Kidney epithelial cell (primary cell): Measurements from ENCODE around the gene NRG3. TPM values are rescaled to one million over a fixed set of nuclear protein-coding genes. Genes with fewer than 3 reads are reported as not detected.

Experiments used
- DNase-seq: peaks from one replicate; pipeline ENCODE4 v3.0.0-alpha.2; 2010; ENCODE audit warnings: low read depth
- H3K27me3 ChIP-seq: 2 replicates; pipeline ENCODE4 v1.6.0; 2011; ENCODE audit warnings: low read length; ENCODE audit not compliant: control insufficient read depth, insufficient read depth
- H3K36me3 ChIP-seq: 2 replicates; pipeline ENCODE4 v1.5.1; 2011; ENCODE audit warnings: low read length; ENCODE audit not compliant: control insufficient read depth, insufficient read depth
- H3K4me3 ChIP-seq: 2 replicates; pipeline ENCODE4 v1.5.1; 2011; ENCODE audit warnings: low read depth, mild to moderate bottlenecking, control low read depth, low read length
- CTCF ChIP-seq: IDR thresholded peaks from 2 replicates; pipeline ENCODE4 v1.5.1; 2011; ENCODE audit warnings: mild to moderate bottlenecking, moderate library complexity, low read length, control low read depth, inconsistent platforms; ENCODE audit not compliant: insufficient read depth, poor library complexity, severe bottlenecking
- total RNA-seq: library from RNA; depleted of rRNA; stranded (reverse); fragments of >200 nt; gene quantifications from 2 replicates; pipeline ENCODE4 v1.2.3, GENCODE V29; 2015

NRG3 gene
- total RNA-seq, 1 donor from 2014 or later, result 10.2 TPM

GRCh38 chr10:82492647-82493046 is 617.7 kb downstream of the NRG3 start:
- no peak for TF ChIP-seq CTCF
- Histone ChIP-seq H3K36me3 (no peaks in the 10 kb centered on the region), H3K4me3 (no peak overlapping the region), H3K27me3 (no peaks in the 10 kb centered on the region)
- DNase-seq, result no peak

- no peak for DNase-seq
- no peak for TF ChIP-seq CTCF
- Histone ChIP-seq H3K36me3 (no peaks in the 10 kb centered on the region), H3K4me3 (no peak overlapping the region), H3K27me3 (no peaks in the 10 kb centered on the region)
Observed at GRCh38 chr10:82496114-82496513, 621.1 kb downstream of the NRG3 start.

DNA sequence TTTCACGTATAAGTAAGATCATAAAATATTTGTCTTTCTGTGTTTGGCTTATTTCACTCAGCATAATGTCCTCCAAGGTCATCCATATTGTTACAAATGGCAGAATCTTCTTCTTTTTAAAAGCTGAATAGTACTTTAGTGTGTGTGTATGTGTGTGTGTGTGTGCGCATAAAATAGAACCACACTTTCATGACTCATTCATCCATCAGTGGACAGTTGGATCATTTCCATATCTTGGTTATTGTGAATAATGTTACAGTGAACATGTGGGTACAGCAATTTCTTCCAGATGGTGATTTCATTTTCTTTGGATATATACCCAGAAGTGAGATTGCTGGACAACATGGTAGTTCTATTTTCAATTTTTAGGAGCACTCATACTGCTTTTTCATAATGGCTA is 622.4 kb downstream of the NRG3 start:
- DNase-seq, result no peak
- Histone ChIP-seq H3K4me3 (no peak overlapping the region), H3K27me3 (no peaks in the 10 kb centered on the region), H3K36me3 (no peaks in the 10 kb centered on the region)
- no peak for TF ChIP-seq CTCF

DNA sequence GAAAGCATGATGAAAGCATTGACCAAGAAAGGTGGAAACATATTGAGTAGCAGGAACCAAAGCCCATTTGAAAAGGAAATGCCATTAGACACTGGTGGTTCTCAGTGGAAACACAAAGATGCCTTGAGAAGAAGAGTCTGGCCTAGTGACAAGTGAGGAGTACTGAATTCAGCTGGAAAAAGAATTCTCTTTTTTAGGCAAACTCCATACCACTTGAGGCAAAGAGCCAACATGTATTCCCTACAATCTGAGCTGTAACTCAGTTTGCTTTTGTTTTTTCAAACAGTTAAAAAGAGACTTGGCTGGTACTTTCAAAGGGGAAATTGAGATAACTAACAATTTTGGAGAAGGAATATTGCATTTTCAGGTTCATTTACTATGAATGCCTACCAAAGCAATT is 624.0 kb downstream of the NRG3 start:
- Histone ChIP-seq H3K27me3 (no peaks in the 10 kb centered on the region), H3K36me3 (no peaks in the 10 kb centered on the region), H3K4me3 (no peak overlapping the region)
- no peak for DNase-seq
- no peak for TF ChIP-seq CTCF

DNA sequence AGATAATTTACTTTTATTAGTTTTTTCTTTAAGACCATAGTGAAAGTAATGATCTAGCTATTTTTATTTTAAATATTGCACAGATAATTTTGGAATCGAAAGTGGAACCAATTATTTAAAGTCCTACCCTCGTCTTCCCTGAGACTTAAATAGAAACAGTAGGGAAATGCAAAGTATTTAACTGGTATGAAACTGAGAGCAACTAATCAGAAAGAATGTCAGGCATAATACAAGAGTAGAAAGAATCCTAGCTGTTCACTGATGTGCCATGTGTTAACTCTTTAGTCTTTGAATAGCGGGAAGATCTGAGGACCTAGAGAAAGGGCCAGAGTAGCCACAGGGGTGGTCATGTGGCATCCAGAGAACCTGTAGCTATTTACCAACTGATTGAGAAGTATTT is 630.0 kb downstream of the NRG3 start:
- DNase-seq, result no peak
- TF ChIP-seq CTCF, result no peak
- no peaks in the 10 kb centered on the region for H3K27me3 ChIP-seq
- H3K36me3 ChIP-seq, result no peaks in the 10 kb centered on the region
- H3K4me3 ChIP-seq, result no peak overlapping the region

DNA sequence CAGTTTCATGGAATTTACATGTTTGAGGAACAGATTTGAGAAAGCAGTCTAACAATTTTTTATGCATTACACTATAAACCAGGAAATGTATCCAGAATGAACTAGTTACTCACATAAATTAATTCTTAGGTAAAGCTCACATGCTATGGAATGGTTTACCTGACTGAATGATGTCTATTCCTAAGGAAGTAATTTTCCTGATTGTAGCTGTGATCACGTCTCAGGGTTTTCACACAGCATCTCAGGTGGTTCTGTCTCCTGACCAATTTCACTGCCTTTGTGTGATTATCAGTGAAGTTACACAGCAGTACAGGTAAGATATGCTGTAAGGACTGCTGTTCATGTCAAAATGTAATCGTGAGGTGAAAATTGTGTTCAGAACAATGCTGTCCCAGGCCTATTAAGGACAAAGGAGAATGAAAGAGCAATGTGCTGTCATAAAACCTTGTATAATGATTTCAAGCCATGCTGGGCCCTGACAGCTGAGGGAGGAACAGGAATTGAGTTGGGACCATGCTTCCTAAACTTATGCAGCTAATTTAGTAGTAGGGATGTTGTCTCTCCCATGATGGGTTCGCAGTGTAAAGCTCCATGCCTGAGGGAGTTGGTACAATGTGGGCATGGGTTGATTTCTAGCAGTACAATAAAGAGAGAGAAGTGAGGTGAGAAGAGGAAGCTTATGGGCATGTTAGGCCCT is 631.8 kb downstream of the NRG3 start:
- TF ChIP-seq CTCF, result no peak
- no peaks in the 10 kb centered on the region for H3K27me3 ChIP-seq
- DNase-seq, result no peak

More for the DNA sequence above, 631.8 kb downstream of the NRG3 start:
- Histone ChIP-seq H3K36me3 (no peaks in the 10 kb centered on the region), H3K4me3 (no peak overlapping the region)
